Activated CD4-positive, alpha-beta T cell treated with anti-CD3 and anti-CD28 coated beads, Interleukin-2, amount 50 U/mL, for 16 hours (primary cell): Measurements from ENCODE around the gene FYN.

Source experiments
- DNase-seq: peaks from one replicate; pipeline ENCODE4 v3.0.0-alpha.2; 2020

The FYN gene

GRCh38 chr6:111766201-111766857 lies 106.9 kb downstream of the FYN start:
- no peak for DNase-seq

- peak; percentile 61 for DNase-seq
These were observed 107.5 kb downstream of the FYN start for GRCh38 chr6:111765763-111766162.

GRCh38 chr6:111764238-111765175 lies 108.7 kb downstream of the FYN start:
- peak; percentile 92 for DNase-seq

DNA sequence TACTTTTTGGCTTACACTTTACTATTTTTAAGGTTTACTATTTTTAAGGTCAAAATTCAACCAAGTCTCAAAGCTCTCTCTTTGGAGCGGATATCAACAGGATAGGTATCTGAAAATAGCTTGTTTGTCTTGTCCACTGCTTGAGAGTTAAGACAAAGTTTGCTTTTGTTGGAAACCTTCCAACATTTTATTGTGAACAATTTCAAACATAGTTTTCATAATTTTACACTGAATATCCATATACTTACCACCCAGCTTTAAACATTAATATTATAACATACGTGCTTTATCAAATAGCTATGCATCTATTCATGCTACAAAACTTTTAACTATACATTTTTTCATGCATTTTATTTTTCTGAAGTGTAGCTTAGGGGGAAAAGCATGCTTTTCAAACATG lies 109.9 kb downstream of the FYN start:
- DNase-seq: no peak

DNA sequence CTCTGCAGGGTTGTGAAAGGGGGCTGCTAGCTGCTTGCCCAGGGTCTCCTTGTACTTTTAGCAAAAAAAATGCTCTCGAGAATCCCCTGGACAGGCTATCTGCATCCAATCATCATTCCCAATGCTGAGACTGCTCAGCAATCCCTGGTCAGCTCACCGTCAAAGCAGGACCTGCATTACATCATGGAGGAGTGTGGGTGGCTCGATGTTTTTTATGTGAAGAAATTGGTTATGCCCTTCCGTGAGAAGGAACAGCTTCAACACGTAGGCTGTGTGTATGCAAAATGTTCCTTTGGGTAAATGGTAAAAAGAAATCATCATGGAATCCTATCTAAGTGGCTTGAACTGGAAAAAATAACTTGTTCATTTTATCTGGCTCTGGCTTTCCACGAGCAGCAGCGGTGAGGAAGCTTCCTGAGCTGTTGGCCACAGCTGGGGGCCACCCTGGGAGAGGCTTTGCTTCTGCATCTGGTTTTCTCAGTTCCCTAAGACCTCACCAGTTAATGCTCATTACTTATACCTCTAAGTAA lies 111.4 kb downstream of the FYN start:
- peak; percentile 45 for DNase-seq

- DNase-seq: no peak
These were observed 112.0 kb downstream of the FYN start for GRCh38 chr6:111761212-111761611.

GRCh38 chr6:111759836-111760785 lies 113.1 kb downstream of the FYN start:
- peak; percentile 79 for DNase-seq

GRCh38 chr6:111759331-111759835 lies 113.9 kb downstream of the FYN start:
- peak; percentile 37 for DNase-seq

DNA sequence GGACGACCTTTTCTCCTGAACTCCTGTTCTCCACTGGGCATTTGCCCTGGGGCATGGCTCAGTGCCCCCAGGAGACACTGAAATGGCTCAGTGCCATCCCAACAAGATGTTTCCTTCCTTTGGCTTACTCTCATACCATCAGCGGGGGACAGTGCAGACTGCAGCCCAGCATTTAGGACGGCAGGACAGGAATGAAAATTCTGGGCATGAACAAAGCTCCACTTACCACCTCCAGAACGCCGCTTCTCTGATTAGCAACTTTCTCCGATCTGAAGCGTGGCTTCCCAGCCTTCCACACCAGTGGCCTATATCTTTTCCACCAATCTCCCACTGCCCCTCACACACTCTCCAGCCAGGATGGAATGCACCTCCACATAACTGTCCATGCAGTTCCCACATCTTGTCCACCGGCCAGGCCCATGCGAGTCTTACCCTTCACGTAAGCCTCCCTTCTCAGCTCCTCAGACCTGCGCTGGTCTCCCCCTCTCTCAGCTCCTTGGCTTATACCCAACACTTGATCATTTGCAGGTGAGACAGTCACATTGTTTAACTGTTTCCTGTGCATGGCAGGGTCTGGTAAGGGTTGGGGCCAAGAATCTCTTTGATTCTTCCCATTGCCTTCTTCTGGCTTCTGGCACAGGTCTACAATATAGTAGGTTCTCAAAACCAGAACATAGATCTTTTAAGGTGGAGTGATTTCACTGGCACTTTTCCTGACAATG lies 114.5 kb downstream of the FYN start:
- DNase-seq: no peak

GRCh38 chr6:111757342-111757741 lies 115.9 kb downstream of the FYN start:
- DNase-seq: peak; percentile 54

DNA sequence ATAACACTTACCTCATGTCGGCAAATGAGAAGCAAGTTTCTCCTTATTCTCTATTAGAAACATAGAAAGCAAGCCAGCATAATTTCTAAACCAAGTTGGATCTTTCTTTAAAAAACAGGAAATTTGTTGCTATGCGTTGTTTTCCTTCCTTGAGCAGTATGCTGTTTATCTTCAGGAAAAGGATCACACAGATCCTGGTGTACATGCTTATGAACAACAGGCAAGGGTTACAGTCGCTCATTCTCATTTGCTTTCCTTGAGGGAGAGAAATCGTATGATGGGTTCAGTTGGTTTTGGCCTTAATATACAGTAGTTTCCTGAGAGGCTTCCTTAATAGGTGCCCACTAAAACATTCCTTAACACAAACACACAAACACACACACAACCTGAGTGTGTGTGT lies 118.8 kb downstream of the FYN start:
- DNase-seq: no peak

DNA sequence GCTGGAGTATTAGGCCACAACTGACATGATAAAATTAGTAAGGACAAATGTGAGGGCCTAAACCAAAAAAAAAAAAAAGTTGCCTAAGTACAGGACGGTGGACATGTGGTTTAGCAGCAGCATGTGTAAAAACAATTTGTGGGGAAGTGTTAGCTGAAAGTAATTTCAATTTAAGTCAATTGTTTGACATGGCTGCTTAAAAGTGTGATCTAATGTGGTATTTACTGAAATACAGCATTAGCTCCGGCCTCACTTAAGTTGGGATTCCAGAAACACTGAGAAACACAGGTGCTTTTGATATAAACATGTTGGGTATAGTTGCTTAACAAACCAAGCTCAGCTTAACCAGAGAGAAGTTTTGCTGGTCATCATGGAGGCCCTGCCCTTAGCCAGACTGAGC lies 119.7 kb downstream of the FYN start:
- DNase-seq: peak; percentile 62

- DNase-seq: no peak
These were observed 120.8 kb downstream of the FYN start for GRCh38 chr6:111752476-111752875.

GRCh38 chr6:111750753-111751673 lies 122.2 kb downstream of the FYN start:
- peak; percentile 87 for DNase-seq

DNA sequence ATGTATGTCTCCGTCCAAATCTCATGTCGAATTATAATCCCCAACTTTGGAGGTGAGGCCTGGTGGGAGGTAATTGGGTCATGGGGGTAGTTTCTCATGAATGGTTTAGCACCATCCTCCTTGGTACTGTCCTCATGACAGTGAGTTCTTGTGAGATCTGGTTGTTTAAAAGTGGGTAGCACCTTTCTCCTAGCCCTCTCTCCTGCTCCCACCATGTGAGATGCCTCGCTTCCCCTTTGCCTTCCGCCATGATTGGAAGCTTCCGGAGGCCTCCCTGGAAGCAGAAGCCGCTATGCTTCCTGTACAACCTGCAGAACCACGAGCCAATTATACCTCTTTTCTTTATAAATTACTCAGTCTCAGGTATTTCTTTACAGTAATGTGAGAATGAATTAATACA lies 123.1 kb downstream of the FYN start:
- DNase-seq: no peak

DNA sequence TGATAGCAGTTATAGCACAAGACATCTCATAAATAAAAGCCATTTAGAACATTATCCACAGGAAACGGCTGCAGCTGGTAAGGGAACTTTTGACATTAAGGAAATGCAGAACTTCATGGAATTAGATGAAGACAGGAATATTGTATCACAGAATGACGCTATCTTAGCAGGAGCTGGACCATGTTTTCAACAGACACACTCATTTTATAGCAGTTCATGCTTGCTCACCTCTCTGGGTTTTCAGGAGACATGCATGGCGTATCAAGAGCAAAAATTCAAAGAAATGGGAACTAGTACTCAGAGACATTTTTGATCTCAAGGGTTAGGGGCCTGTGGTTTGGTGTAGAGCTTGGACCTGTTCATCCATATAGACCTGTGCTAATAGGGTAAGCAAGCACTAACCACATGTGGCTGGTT lies 125.0 kb downstream of the FYN start:
- DNase-seq: no peak

DNA sequence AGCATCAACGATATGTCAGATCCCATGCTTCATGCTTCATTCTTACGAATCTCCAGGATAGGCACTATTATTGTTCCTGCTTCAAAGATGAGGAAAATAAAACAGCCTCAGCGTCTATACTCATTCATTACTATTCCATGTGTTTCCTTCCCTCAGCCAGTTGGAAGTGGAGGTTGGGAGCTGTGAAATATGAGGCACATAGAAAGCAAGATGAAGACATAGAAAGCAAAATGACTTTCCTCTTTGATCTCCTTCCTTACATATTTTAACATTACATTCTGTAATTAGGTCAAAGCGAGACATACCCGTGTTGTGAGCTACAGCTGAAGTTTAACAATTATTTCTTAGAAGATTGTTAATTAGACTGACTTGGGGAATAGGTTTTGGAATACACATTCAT lies 125.4 kb downstream of the FYN start:
- DNase-seq: no peak

GRCh38 chr6:111747396-111747795 lies 125.9 kb downstream of the FYN start:
- DNase-seq: no peak

- no peak for DNase-seq
These were observed 126.3 kb downstream of the FYN start for GRCh38 chr6:111746983-111747382.

- no peak for DNase-seq
These were observed 127.6 kb downstream of the FYN start for GRCh38 chr6:111745636-111746035.

- DNase-seq: no peak
These were observed 128.1 kb downstream of the FYN start for GRCh38 chr6:111745186-111745585.
